Measurements from ENCODE around the gene SEC16B.

Gene SEC16B

DNA sequence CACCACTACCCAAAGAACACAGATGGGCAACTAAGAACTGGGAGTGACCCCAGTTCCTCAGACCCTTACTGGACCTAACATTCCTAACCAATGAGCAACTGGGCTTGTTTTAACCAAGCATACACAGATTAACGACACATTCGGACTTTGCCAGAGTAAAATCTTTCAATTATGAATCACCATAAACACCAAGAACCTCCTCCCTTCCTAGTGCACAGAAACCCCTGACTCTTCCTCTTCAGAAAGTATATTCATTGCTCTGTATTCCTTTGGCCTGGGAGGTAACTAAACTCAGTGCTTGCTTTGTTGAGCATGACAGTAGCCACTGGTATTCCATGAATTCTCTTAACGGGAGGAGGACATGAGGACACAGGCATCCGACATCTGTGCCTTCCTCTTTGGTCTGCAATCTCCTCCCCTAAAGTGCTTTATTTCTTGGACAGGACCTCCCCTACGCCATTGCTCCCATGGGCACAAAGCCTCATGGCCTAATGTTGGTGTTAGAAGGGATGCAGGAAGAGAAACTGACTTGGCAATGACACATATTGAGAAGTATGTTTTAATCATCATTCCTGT is 42.7 kb downstream of the SEC16B start:
- Histone ChIP-seq H3F3A (ENCODE audit: insufficient read depth, low read length) (no peaks in the 10 kb centered on the region), H3K79me2 (ENCODE audit: insufficient read depth, low read length) (no peaks in the 10 kb centered on the region), H3K9me2 (ENCODE audit: low read depth, low read length) (no peaks in the 10 kb centered on the region), H3K9ac (ENCODE audit: low read length) (no peak overlapping the region), H3K27ac (ENCODE audit: low read depth, low read length, poor library complexity, severe bottlenecking) (no peak overlapping the region), H3K9me3 (ENCODE audit: low read length) (no peaks in the 10 kb centered on the region), H3K4me3 (ENCODE audit: low read depth, low read length, poor library complexity, severe bottlenecking) (no peak overlapping the region), H3K27me3 (ENCODE audit: insufficient read depth, low read length) (no peaks in the 10 kb centered on the region), H2AFZ (ENCODE audit: low read length) (no peak overlapping the region), H4K20me1 (ENCODE audit: insufficient read depth, low read length) (no peaks in the 10 kb centered on the region), H3K36me3 (ENCODE audit: insufficient read depth, low read length) (no peaks in the 10 kb centered on the region), H3K4me2 (ENCODE audit: low read length) (no peak overlapping the region), H3K4me1 (ENCODE audit: insufficient read depth, low read length, severe bottlenecking) (no peaks in the 10 kb centered on the region)
- TF ChIP-seq EZH2 (IDR thresholded peaks at IDR 0.05; ENCODE audit: borderline replicate concordance, low read length), result no peak
- TF ChIP-seq, protein P1, sequence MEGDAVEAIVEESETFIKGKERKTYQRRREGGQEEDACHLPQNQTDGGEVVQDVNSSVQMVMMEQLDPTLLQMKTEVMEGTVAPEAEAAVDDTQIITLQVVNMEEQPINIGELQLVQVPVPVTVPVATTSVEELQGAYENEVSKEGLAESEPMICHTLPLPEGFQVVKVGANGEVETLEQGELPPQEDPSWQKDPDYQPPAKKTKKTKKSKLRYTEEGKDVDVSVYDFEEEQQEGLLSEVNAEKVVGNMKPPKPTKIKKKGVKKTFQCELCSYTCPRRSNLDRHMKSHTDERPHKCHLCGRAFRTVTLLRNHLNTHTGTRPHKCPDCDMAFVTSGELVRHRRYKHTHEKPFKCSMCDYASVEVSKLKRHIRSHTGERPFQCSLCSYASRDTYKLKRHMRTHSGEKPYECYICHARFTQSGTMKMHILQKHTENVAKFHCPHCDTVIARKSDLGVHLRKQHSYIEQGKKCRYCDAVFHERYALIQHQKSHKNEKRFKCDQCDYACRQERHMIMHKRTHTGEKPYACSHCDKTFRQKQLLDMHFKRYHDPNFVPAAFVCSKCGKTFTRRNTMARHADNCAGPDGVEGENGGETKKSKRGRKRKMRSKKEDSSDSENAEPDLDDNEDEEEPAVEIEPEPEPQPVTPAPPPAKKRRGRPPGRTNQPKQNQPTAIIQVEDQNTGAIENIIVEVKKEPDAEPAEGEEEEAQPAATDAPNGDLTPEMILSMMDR (IDR thresholded peaks at IDR 0.05; ENCODE audit: low read length), result no peak

DNA sequence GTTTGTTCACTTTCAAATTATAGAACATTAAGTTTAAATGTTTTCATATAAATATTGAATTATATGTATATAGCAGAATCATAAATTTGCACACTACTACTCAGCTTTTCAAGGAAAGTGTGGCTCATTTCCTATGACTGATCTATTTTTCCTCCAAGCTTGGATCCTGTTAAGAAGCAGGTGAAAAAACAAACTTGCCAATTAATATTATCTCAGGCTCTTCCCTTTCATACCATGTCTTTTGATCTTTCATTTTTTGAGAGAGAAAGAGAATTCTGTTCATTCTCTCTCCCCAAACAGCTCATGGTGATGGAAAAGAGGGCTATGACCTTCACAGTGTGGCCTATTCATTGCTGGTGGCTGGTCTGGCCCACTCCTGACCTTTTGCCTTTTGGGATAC is 43.7 kb downstream of the SEC16B start:
- H3K9me2 ChIP-seq (ENCODE audit: low read depth, low read length), result no peaks in the 10 kb centered on the region
- no peak overlapping the region for H3K27ac ChIP-seq (ENCODE audit: low read depth, low read length, poor library complexity, severe bottlenecking)
- no peak overlapping the region for H3K9ac ChIP-seq (ENCODE audit: low read length)
- H2AFZ ChIP-seq (ENCODE audit: low read length), result no peak overlapping the region
- H3F3A ChIP-seq (ENCODE audit: insufficient read depth, low read length), result no peaks in the 10 kb centered on the region
- no peaks in the 10 kb centered on the region for H3K36me3 ChIP-seq (ENCODE audit: insufficient read depth, low read length)
- H3K4me3 ChIP-seq (ENCODE audit: low read depth, low read length, poor library complexity, severe bottlenecking), result no peak overlapping the region
- no peaks in the 10 kb centered on the region for H3K27me3 ChIP-seq (ENCODE audit: insufficient read depth, low read length)
- TF ChIP-seq, protein P1 (IDR thresholded peaks at IDR 0.05; ENCODE audit: low read length), result no peak
- TF ChIP-seq EZH2 (IDR thresholded peaks at IDR 0.05; ENCODE audit: borderline replicate concordance, low read length), result no peak
- H4K20me1 ChIP-seq (ENCODE audit: insufficient read depth, low read length), result no peaks in the 10 kb centered on the region
- no peaks in the 10 kb centered on the region for H3K9me3 ChIP-seq (ENCODE audit: low read length)
- H3K4me2 ChIP-seq (ENCODE audit: low read length), result no peak overlapping the region
- no peaks in the 10 kb centered on the region for H3K79me2 ChIP-seq (ENCODE audit: insufficient read depth, low read length)
- H3K4me1 ChIP-seq (ENCODE audit: insufficient read depth, low read length, severe bottlenecking), result no peaks in the 10 kb centered on the region

DNA sequence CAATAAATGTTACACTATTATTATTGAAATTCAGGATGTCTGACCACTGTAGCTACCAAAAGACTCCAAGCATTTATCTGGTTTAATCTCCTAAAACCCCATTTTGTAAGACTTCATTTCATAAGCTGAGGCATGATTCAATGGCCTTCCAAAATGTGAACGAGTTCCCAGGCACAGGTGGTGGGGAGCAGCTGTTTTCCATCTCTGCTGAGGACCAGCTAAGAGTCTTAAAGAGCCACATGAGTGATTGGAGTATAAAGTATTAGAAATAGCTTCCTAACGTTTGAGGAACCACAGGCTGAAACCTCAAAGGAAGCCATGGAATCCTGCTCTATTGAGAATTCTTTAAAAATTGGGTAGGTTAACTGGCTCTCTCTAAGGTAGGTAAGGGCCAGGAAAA is 44.9 kb downstream of the SEC16B start:
- TF ChIP-seq, protein P1 (IDR thresholded peaks at IDR 0.05; ENCODE audit: low read length), result no peak
- no peak for TF ChIP-seq EZH2 (IDR thresholded peaks at IDR 0.05; ENCODE audit: borderline replicate concordance, low read length)
- Histone ChIP-seq H2AFZ (ENCODE audit: low read length) (no peak overlapping the region), H3K36me3 (ENCODE audit: insufficient read depth, low read length) (no peaks in the 10 kb centered on the region), H3K27ac (ENCODE audit: low read depth, low read length, poor library complexity, severe bottlenecking) (no peak overlapping the region), H3K9me2 (ENCODE audit: low read depth, low read length) (no peaks in the 10 kb centered on the region), H3K9me3 (ENCODE audit: low read length) (no peaks in the 10 kb centered on the region), H3K27me3 (ENCODE audit: insufficient read depth, low read length) (no peaks in the 10 kb centered on the region), H3K4me3 (ENCODE audit: low read depth, low read length, poor library complexity, severe bottlenecking) (no peak overlapping the region), H3K4me2 (ENCODE audit: low read length) (no peak overlapping the region), H3K4me1 (ENCODE audit: insufficient read depth, low read length, severe bottlenecking) (no peaks in the 10 kb centered on the region), H4K20me1 (ENCODE audit: insufficient read depth, low read length) (no peaks in the 10 kb centered on the region), H3K79me2 (ENCODE audit: insufficient read depth, low read length) (no peaks in the 10 kb centered on the region), H3F3A (ENCODE audit: insufficient read depth, low read length) (no peaks in the 10 kb centered on the region), H3K9ac (ENCODE audit: low read length) (no peak overlapping the region)

Data from OCI-LY1 (cell line).